CD4-positive, alpha-beta T cell (primary cell): ENCODE results near the gene GTSE1. TPM values are rescaled to one million over a fixed set of nuclear protein-coding genes. Genes with fewer than 3 reads are reported as not detected.

Experiments
- ATAC-seq: fragments of 200-7000 bp; cut with Tn5 transposase; one replicate; pipeline ENCODE4 v1.10.0; 2022; ENCODE audit warnings: mild to moderate bottlenecking; ENCODE audit not compliant: poor library complexity
- CTCF ChIA-PET: fragments of 350-600 bp; sonication (Branson Sonifier 250); formaldehyde crosslinking; loops from one replicate; lab custom pipeline; 2021; ENCODE audit warnings: antibody characterized with exemption, inconsistent platforms; lab: Charles Lee
- POLR2A ChIA-PET: fragments of 350-600 bp; sonication (Branson Sonifier 250); formaldehyde crosslinking; loops from one replicate; lab custom pipeline; 2021; ENCODE audit warnings: antibody characterized with exemption, inconsistent platforms; lab: Charles Lee
- DNase-seq, 14 experiments: peaks; one replicate each; pipeline ENCODE4 v3.0.0-alpha.2; 2013 to 2020; ENCODE audit warnings: mixed read lengths in 2 of 14
- H3K27ac ChIP-seq, 2 donors: one replicate each; pipeline versions ENCODE4 v1.5.1 to v1.7.0; 2013; ENCODE audit warnings: low read length in 2 of 2, low read depth in 1 of 2, mild to moderate bottlenecking in 1 of 2
- H3K27me3 ChIP-seq, 2 experiments: 1 replicate in 1 of 2; 2 replicates in 1 of 2; pipeline versions ENCODE4 v1.6.1 to v1.7.0; 2013; ENCODE audit warnings: low read length in 2 of 2, control low read depth in 1 of 2, mild to moderate bottlenecking in 1 of 2, moderate library complexity in 1 of 2; ENCODE audit not compliant: insufficient read depth in 2 of 2, control insufficient read depth in 1 of 2
- H3K36me3 ChIP-seq: one replicate; pipeline ENCODE4 v1.6.1; 2013; ENCODE audit warnings: low read length, control low read depth; ENCODE audit not compliant: insufficient read depth
- H3K4me1 ChIP-seq: one replicate; pipeline ENCODE4 v1.6.1; 2013; ENCODE audit warnings: low read length, control low read depth; ENCODE audit not compliant: insufficient read depth
- H3K4me3 ChIP-seq: one replicate; pipeline ENCODE4 v1.5.1; 2013; ENCODE audit warnings: mild to moderate bottlenecking, low read length, moderate library complexity
- H3K9me3 ChIP-seq, 2 experiments: 1 replicate in 1 of 2; 2 replicates in 1 of 2; pipeline versions ENCODE4 v1.6.1 to v1.7.0; 2013; ENCODE audit warnings: low read length in 2 of 2, mild to moderate bottlenecking in 2 of 2, control low read depth in 1 of 2, moderate library complexity in 1 of 2; ENCODE audit not compliant: control insufficient read depth in 1 of 2, insufficient read depth in 1 of 2
- H3K27ac Mint-ChIP-seq: one replicate; pipeline ENCODE4 v1.8.0; 2020; ENCODE audit warnings: mixed read lengths
- H3K27me3 Mint-ChIP-seq: one replicate; pipeline ENCODE4 v1.8.0; 2021; ENCODE audit warnings: mixed read lengths
- H3K36me3 Mint-ChIP-seq: one replicate; pipeline ENCODE4 v1.8.0; 2021; ENCODE audit warnings: low read depth, mixed read lengths
- H3K4me1 Mint-ChIP-seq: one replicate; pipeline ENCODE4 v1.8.0; 2021; ENCODE audit warnings: low read depth, mixed read lengths
- H3K4me3 Mint-ChIP-seq: one replicate; pipeline ENCODE4 v1.8.0; 2020; ENCODE audit warnings: mild to moderate bottlenecking, mixed read lengths
- H3K9me3 Mint-ChIP-seq: one replicate; pipeline ENCODE4 v1.8.0; 2020; ENCODE audit warnings: mixed read lengths
- CTCF ChIP-seq: fragments of 200-600 bp; IDR thresholded peaks from one replicate; pipeline ENCODE4 v1.8.0; 2022; ENCODE audit warnings: antibody characterized with exemption, mild to moderate bottlenecking
- intact Hi-C, 2 experiments: fragments of 100-400 bp; cut with DNase I in 1 of 2; cut with micrococcal nuclease in 1 of 2; formaldehyde crosslinking; loops; one replicate each; pipeline versions ENCODE4 v1.15.1 to v1.9.0; 2023 to 2025; cut with DNase I, micrococcal nuclease
- total RNA-seq, 174 experiments: library from RNA in 2 of 174; stranded (reverse) in 2 of 174; gene quantifications; one replicate each; pipeline ENCODE4 v1.2.3 and lab custom pipeline; 2021 to 2026

GTSE1 gene
- total RNA-seq, 2 experiments from 2014 or later, result 0.14 to 0.89 TPM

GRCh38 chr22:46251266-46251665 is 45.4 kb upstream of the GTSE1 start:
- Mint-ChIP-seq H3K36me3 (peaks cover 4% of the 10 kb centered on the region), H3K27me3 (no peaks in the 10 kb centered on the region), H3K9me3 (no peaks in the 10 kb centered on the region), H3K27ac (peak overlapping the region; percentile 76), H3K4me1 (peaks cover 32% of the 10 kb centered on the region), H3K4me3 (peak overlapping the region; percentile 86)
- ATAC-seq, result no peak
- POLR2A ChIA-PET, result interaction anchor here (0.7 to 3.9 kb wide), 4 partner anchors 10 to 101 kb away, joined by 3 to 30 read pairs (median 16); partner anchors contain the start of genes GTSE1 and PPARA
- intact Hi-C loops, result loop anchor here (2.0 to 5.0 kb wide), 4 partner anchors 46 to 214 kb away; partner anchors contain the start of gene GTSE1 (in 1 of the 2)
- Histone ChIP-seq H3K27ac (peak overlapping the region in 1 of 2 donors; percentile 65), H3K4me1 (peaks cover 31% of the 10 kb centered on the region), H3K36me3 (peaks cover 9% of the 10 kb centered on the region), H3K27me3 (no peaks in the 10 kb centered on the region), H3K4me3 (peak overlapping the region; percentile 79), H3K9me3 (no peaks in the 10 kb centered on the region)
- TF ChIP-seq CTCF, result no peak
- CTCF ChIA-PET, result interaction anchor here (2.1 kb wide), 1 partner anchor 45 kb away, joined by 6 read pairs; the partner anchor contains the start of gene GTSE1
- DNase-seq, result no peak

DNA sequence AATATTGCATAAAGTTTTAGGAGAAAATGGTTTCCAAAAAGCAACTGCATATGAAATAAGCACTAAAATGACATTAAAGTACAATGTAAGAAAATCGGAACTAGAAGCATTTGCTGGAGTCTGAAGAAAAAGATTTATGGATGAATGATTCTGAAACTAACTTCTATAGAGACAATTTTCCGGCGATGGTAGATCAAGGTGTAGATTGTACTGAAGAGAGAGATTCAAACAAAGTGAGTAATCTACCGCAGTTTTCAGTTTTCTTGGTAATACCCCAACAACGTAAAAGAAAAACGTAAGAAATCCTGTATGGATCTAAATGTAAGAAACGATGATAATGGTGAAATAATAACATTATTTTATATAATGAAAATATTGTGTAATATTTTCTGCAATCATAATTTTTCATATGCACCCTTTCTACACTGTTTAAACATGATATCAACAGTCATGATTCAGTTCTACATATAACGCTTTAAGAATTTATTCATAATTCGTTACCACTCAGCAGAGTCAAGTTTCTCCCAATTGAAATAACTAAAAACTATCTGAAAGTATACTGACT is 44.8 kb upstream of the GTSE1 start:
- Mint-ChIP-seq H3K36me3 (no peaks in the 10 kb centered on the region), H3K27ac (peak overlapping the region; percentile 76), H3K4me3 (peak overlapping the region; percentile 86), H3K27me3 (no peaks in the 10 kb centered on the region), H3K9me3 (no peaks in the 10 kb centered on the region), H3K4me1 (peaks cover 32% of the 10 kb centered on the region)
- H3K4me3 ChIP-seq, result no peak overlapping the region
- POLR2A ChIA-PET, result interaction anchor here (0.7 to 3.9 kb wide), 4 partner anchors 11 to 102 kb away, joined by 3 to 30 read pairs (median 12); partner anchors contain the start of genes GTSE1 and PPARA
- H3K9me3 ChIP-seq, result no peaks in the 10 kb centered on the region
- peaks cover 30% of the 10 kb centered on the region for H3K4me1 ChIP-seq
- no peak for TF ChIP-seq CTCF
- no peaks in the 10 kb centered on the region for H3K27me3 ChIP-seq
- DNase-seq (no peak), ATAC-seq (no peak)
- intact Hi-C loops, result loop anchor here (2.0 to 5.0 kb wide), 5 partner anchors 15 to 215 kb away; partner anchors contain the start of gene GTSE1 (in 1 of the 2)
- CTCF ChIA-PET, result no interaction called here
- H3K27ac ChIP-seq, result no peak overlapping the region
- H3K36me3 ChIP-seq, result peaks cover 3% of the 10 kb centered on the region

DNA sequence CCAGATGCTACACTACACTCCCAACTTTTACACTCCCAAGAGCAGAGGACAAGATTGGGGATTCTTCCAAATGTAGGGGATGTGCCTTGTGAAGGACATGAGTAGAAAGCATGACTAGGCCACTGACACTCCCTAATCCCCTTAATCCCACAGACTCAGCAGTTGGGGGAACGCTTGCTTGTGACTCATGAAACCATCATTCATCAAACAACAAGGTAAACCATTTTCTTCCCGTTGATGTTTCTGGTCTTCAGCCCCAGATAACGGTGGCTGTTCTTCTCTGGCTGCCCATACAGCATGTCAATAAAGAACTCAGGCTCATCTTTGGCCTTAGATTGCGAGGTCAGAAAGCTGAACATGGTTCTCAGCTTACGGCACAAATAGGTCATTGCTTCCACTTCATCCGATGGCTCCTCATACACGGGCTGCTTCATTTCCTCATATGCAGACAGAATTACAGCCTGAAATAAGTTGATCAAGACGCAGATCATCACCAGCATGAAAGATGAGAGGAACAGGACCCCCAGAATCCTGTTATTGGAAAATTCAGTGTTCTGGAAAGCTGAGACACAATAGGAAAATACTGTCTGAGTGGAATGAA is 40.2 kb upstream of the GTSE1 start:
- peaks cover 32% of the 10 kb centered on the region for H3K27me3 Mint-ChIP-seq
- H3K9me3 ChIP-seq, result no peaks in the 10 kb centered on the region
- H3K27ac ChIP-seq, result no peak overlapping the region
- intact Hi-C loops, result no loop called here
- H3K36me3 ChIP-seq, result no peaks in the 10 kb centered on the region
- peaks cover 10 to 14% of the 10 kb centered on the region in 2 experiments for H3K27me3 ChIP-seq
- DNase-seq, result no peak
- H3K4me3 Mint-ChIP-seq, result no peak overlapping the region
- no peaks in the 10 kb centered on the region for H3K9me3 Mint-ChIP-seq
- H3K36me3 Mint-ChIP-seq, result no peaks in the 10 kb centered on the region
- TF ChIP-seq CTCF, result no peak
- ChIA-PET POLR2A (no interaction called here), CTCF (no interaction called here)
- no peaks in the 10 kb centered on the region for H3K4me1 ChIP-seq
- H3K4me3 ChIP-seq, result no peak overlapping the region
- H3K4me1 Mint-ChIP-seq, result peaks cover 13% of the 10 kb centered on the region
- ATAC-seq, result no peak
- H3K27ac Mint-ChIP-seq, result no peak overlapping the region
